GM12865 (cell line): Measurements from ENCODE around the gene GLRA2.

Experiments
- DNase-seq: peaks from one replicate; pipeline ENCODE4 v3.0.0; 2010; ENCODE audit warnings: low read depth
- H3K4me3 ChIP-seq: 2 replicates; pipeline ENCODE4 v1.5.1; 2011; ENCODE audit warnings: mild to moderate bottlenecking, low read depth, low read length, control low read depth
- TF ChIP-seq, protein P1 (sequence below): IDR thresholded peaks from 2 replicates; pipeline ENCODE4 v1.5.1; 2011; ENCODE audit warnings: low read length, control low read depth, low read depth, inconsistent platforms; ENCODE audit not compliant: insufficient read depth; ENCODE audit errors: missing control alignments

The GLRA2 gene

DNA sequence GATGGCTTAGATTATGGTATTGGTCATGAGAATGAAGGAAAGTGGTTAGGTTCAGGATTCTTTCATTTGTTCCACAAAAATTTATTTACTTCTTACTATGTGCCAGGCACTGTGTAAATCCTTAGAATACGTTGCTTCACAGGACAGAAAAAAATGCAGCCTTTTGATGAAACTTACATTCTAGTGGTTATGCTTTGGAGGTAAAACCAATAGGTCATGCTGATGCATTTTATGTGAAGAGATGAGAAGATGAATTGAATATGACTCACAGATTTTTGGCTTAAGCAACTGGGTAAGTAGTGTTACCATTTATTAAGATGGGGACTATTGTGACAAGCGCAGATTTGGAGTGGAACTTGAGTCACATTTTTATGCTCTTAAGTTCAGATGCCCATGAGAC, 165.3 kb downstream of the GLRA2 start:
- H3K4me3 ChIP-seq, result no peak overlapping the region
- no peak for DNase-seq
- TF ChIP-seq, protein P1, sequence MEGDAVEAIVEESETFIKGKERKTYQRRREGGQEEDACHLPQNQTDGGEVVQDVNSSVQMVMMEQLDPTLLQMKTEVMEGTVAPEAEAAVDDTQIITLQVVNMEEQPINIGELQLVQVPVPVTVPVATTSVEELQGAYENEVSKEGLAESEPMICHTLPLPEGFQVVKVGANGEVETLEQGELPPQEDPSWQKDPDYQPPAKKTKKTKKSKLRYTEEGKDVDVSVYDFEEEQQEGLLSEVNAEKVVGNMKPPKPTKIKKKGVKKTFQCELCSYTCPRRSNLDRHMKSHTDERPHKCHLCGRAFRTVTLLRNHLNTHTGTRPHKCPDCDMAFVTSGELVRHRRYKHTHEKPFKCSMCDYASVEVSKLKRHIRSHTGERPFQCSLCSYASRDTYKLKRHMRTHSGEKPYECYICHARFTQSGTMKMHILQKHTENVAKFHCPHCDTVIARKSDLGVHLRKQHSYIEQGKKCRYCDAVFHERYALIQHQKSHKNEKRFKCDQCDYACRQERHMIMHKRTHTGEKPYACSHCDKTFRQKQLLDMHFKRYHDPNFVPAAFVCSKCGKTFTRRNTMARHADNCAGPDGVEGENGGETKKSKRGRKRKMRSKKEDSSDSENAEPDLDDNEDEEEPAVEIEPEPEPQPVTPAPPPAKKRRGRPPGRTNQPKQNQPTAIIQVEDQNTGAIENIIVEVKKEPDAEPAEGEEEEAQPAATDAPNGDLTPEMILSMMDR, result no peak

- peak; percentile 40 for DNase-seq
- H3K4me3 ChIP-seq, result no peak overlapping the region
- TF ChIP-seq, protein P1, result peak; percentile 56
Observed at GRCh38 chrX:14697451-14697850, 168.1 kb downstream of the GLRA2 start.

- DNase-seq, result no peak
- H3K4me3 ChIP-seq, result no peak overlapping the region
- TF ChIP-seq, protein P1, result no peak
Observed at GRCh38 chrX:14698790-14699189, 169.5 kb downstream of the GLRA2 start.

- no peak overlapping the region for H3K4me3 ChIP-seq
- DNase-seq, result no peak
- TF ChIP-seq, protein P1, result no peak
Observed at GRCh38 chrX:14700982-14701381, 171.6 kb downstream of the GLRA2 start.

DNA sequence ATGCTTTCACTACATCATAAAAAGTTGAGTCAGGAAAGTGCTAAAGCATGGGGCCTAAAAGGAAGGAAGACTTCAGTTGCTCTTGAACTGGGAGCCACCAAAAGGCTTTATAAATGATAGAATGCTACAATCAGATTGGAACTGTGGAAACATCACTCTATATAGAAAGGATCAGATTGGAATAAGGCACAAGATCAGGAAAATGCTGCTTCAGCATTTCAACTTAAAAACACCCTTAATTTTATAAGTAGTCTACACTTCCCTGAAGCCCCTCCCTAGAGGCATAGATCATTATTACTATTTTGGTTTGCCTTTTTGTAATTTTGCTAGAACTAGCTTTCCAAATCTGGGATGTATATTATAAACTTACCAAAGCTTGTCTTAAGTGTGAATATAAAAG, 172.8 kb downstream of the GLRA2 start:
- TF ChIP-seq, protein P1, result no peak
- no peak for DNase-seq
- no peak overlapping the region for H3K4me3 ChIP-seq

DNA sequence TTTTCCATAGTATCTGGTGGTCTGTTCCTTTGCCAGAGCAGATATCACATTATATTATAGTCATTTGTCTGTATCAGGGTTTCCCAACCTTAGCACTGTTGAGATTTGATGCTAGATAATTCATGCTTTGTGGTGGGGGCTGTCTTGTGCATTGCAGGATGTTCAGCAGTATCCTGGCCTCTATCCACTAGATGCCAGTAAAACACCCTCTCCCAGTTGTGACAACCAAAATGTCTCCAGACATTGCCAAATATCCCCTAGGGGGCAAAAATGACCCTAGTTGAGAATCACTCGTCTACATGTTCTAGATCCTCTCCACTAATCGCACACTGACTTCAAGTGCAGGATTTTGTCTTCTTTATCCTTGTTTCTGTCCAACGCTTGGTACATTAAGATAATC, 182.8 kb downstream of the GLRA2 start:
- TF ChIP-seq, protein P1, result no peak
- no peak overlapping the region for H3K4me3 ChIP-seq
- DNase-seq, result no peak

GRCh38 chrX:14717949-14718348, 188.6 kb downstream of the GLRA2 start:
- no peak overlapping the region for H3K4me3 ChIP-seq
- DNase-seq, result no peak
- TF ChIP-seq, protein P1, result no peak
